Spleen (tissue), 11 donors: ENCODE results near the gene DNAJA2. TPM values are rescaled to one million over a fixed set of nuclear protein-coding genes. Genes with fewer than 3 reads are reported as not detected.
"Not testable (repeated sequence)": the region's sequence is repeated elsewhere in the genome, so short reads cannot be mapped to it uniquely, and the experiment has no call there.

Source experiments
- DNase-seq: peaks from one replicate; pipeline ENCODE4 v3.0.0-alpha.2; 2020
- H3K27ac ChIP-seq, 8 donors: fragments of 200-600 bp; sonication (generic) in 7 of 8; 1 replicate in 4 of 8; 2 replicates in 4 of 8; pipeline versions ENCODE4 v1.5.0 to v1.8.0; 2016 to 2021; ENCODE audit warnings: inconsistent platforms in 4 of 8, mild to moderate bottlenecking in 4 of 8, moderate library complexity in 1 of 8
- H3K27me3 ChIP-seq, 7 donors: fragments of 200-600 bp; sonication (generic) in 6 of 7; replicated peaks in 1 of 7; 1 replicate in 4 of 7; 2 replicates in 3 of 7; pipeline versions ENCODE4 v1.5.0 to v1.8.0; 2016 to 2021; ENCODE audit warnings: inconsistent platforms in 3 of 7, mild to moderate bottlenecking in 1 of 7
- H3K36me3 ChIP-seq, 6 donors: fragments of 200-600 bp; sonication (generic) in 5 of 6; 1 replicate in 4 of 6; 2 replicates in 2 of 6; pipeline versions ENCODE4 v1.5.0 to v1.8.0; 2016 to 2021; ENCODE audit warnings: inconsistent platforms in 2 of 6
- H3K4me1 ChIP-seq, 6 donors: fragments of 200-600 bp; sonication (generic) in 5 of 6; 1 replicate in 3 of 6; 2 replicates in 3 of 6; pipeline versions ENCODE4 v1.5.0 to v1.8.0; 2016 to 2021; ENCODE audit warnings: inconsistent platforms in 3 of 6
- H3K4me3 ChIP-seq, 8 donors: fragments of 200-600 bp; sonication (generic) in 7 of 8; 1 replicate in 4 of 8; 2 replicates in 4 of 8; pipeline versions ENCODE4 v1.5.0 to v1.8.0; 2016 to 2021; ENCODE audit warnings: inconsistent platforms in 4 of 8, mild to moderate bottlenecking in 4 of 8, moderate library complexity in 2 of 8
- H3K9me3 ChIP-seq, 8 donors: fragments of 200-600 bp; sonication (generic) in 7 of 8; 1 replicate in 4 of 8; 2 replicates in 4 of 8; pipeline versions ENCODE4 v1.5.0 to v1.8.0; 2016 to 2021; ENCODE audit warnings: inconsistent platforms in 4 of 8
- POLR2A ChIP-seq, 3 donors: fragments of 450-650 bp; IDR thresholded peaks; one replicate each; pipeline ENCODE4 v1.5.1; 2017; ENCODE audit warnings: antibody characterized with exemption in 3 of 3, mild to moderate bottlenecking in 1 of 3
- POLR2AphosphoS5 ChIP-seq, 3 donors: sonication (generic); formaldehyde crosslinking; IDR thresholded peaks; one replicate each; pipeline ENCODE4 v1.5.1; 2017; ENCODE audit warnings: antibody characterized with exemption in 3 of 3
- WGBS, 5 donors: extraction: QIAGEN DNeasy Blood & Tissue Kit in 3 of 5; methylation state at CpG; one replicate each; pipeline versions ENCODE4 v1.1.5 to v1.1.7; 2013 to 2018; 5-methylcytosine and 5-hydroxymethylcytosine counted together
- intact Hi-C: fragments of 100-400 bp; cut with DNase I; formaldehyde crosslinking; loops from one replicate; pipeline ENCODE4 v1.15.0; 2023; ENCODE audit warnings: low total_unique reads
- polyA plus RNA-seq, 3 donors: library from polyadenylated mRNA; stranded (reverse); fragments of 200-250 nt; gene quantifications; one replicate each; pipeline ENCODE4 v1.2.1, GENCODE V29; 2013
- total RNA-seq, 7 donors: library from RNA; depleted of rRNA in 3 of 7; stranded (reverse); fragments of >200 nt in 3 of 7; fragmentation: NEBNext Ultra II Directional in 4 of 7; extraction: Animal tissue kit (Norgen Biotek cat#: 25700) in 4 of 7; gene quantifications; one replicate each; pipeline versions ENCODE4 v1.1.0 to v1.2.1, GENCODE V29; 2016 to 2021
- TF ChIP-seq, protein P1 (sequence below), 11 experiments: fragments of 200-600 bp in 7 of 11; fragments of 450-650 bp in 4 of 11; sonication (generic) in 4 of 11; IDR thresholded peaks in 8 of 11; conservative IDR thresholded peaks in 3 of 11; 1 replicate in 7 of 11; 2 replicates in 4 of 11; pipeline versions ENCODE4 v1.4.0 to v1.8.0; 2016 to 2021; ENCODE audit warnings: antibody characterized with exemption in 11 of 11, inconsistent platforms in 4 of 11, mild to moderate bottlenecking in 1 of 11
- donor health status: healthy with polysubstance abuse.
- donor health status: DM: no; HTN: no; CAD: no; lungs with moderate emphysema.
- donor health status: DM: no; HTN: no; CAD: no.
- donor health status: Bipolar disorder and iron deficiency.
- donor health status: healthy.
- donor health status: DM: no; HTN: no; CAD: no.
- donor health status: DM: yes; HTN: yes; CAD: no.

DNAJA2 gene
- total and polyA plus RNA-seq, 10 donors = 25.0 to 61.5 (median 50.4) TPM

DNA sequence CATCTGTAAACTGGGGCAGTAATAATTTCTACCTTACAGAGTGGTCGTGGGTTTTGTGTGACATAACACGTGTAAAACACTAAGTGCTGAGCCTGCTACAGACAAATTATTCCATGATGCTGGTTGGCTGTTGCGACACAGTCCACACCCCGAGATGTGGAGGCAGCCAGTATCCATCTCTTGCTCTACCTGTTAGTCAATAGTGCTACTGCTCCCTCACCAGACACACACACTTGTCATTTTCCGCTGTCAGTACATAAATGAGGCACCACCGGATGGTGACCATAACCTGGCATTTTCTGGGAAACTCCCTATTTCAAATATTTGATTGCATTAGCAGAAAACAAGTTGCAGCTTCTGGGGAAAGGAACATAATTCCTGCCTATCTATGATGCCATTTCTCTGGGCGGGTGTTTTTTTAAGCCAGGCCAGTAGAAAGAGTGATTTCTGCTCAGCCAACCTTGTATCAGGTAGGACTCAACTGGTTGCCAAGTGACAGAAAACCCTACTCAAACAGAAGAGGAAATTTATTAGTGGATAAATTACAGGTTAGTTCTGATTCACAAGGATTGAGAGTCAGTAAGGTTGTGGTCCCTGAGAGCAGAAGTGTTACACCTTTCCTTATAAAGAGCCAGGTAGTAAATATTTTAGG lies 24.1 kb downstream of the DNAJA2 start:
- Histone ChIP-seq H3K4me3 (no peak overlapping the region), H3K27me3 (no peaks in the 10 kb centered on the region), H3K27ac (no peak overlapping the region), H3K36me3 (peaks cover 0 to 7% (median 1%) of the 10 kb centered on the region in 6 donors), H3K9me3 (no peaks in the 10 kb centered on the region), H3K4me1 (peaks cover 0 to 3% (median 0%) of the 10 kb centered on the region in 6 donors)
- intact Hi-C loops = no loop called here
- DNase-seq = no peak
- 65 to 84% (median 70%) methylated on average over 7 of the region's 7 CpGs for WGBS, 5 donors
- TF ChIP-seq POLR2A (IDR thresholded peaks at IDR 0.05) (no peak), POLR2AphosphoS5 (IDR thresholded peaks at IDR 0.05) (no peak)
- TF ChIP-seq, protein P1, sequence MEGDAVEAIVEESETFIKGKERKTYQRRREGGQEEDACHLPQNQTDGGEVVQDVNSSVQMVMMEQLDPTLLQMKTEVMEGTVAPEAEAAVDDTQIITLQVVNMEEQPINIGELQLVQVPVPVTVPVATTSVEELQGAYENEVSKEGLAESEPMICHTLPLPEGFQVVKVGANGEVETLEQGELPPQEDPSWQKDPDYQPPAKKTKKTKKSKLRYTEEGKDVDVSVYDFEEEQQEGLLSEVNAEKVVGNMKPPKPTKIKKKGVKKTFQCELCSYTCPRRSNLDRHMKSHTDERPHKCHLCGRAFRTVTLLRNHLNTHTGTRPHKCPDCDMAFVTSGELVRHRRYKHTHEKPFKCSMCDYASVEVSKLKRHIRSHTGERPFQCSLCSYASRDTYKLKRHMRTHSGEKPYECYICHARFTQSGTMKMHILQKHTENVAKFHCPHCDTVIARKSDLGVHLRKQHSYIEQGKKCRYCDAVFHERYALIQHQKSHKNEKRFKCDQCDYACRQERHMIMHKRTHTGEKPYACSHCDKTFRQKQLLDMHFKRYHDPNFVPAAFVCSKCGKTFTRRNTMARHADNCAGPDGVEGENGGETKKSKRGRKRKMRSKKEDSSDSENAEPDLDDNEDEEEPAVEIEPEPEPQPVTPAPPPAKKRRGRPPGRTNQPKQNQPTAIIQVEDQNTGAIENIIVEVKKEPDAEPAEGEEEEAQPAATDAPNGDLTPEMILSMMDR (IDR thresholded peaks at IDR 0.05 in 8 of 11, conservative IDR thresholded peaks at IDR 0.05 in 3 of 11) = no peak

GRCh38 chr16:46948548-46949166 lies 24.8 kb downstream of the DNAJA2 start:
- DNase-seq = no peak
- Histone ChIP-seq H3K27ac (no peak overlapping the region), H3K9me3 (no peaks in the 10 kb centered on the region), H3K27me3 (no peaks in the 10 kb centered on the region), H3K36me3 (peaks cover 0 to under 1% (median 0%) of the 10 kb centered on the region in 6 donors), H3K4me1 (peaks cover 0 to 3% (median 0%) of the 10 kb centered on the region in 6 donors), H3K4me3 (no peak overlapping the region)
- TF ChIP-seq, protein P1 (IDR thresholded peaks at IDR 0.05 in 8 of 11, conservative IDR thresholded peaks at IDR 0.05 in 3 of 11) = no peak
- TF ChIP-seq POLR2AphosphoS5 (IDR thresholded peaks at IDR 0.05) (no peak), POLR2A (IDR thresholded peaks at IDR 0.05) (no peak)
- intact Hi-C loops = no loop called here
- WGBS, 5 donors = 68 to 82% (median 72%) methylated on average over 4 of the region's 4 CpGs

DNA sequence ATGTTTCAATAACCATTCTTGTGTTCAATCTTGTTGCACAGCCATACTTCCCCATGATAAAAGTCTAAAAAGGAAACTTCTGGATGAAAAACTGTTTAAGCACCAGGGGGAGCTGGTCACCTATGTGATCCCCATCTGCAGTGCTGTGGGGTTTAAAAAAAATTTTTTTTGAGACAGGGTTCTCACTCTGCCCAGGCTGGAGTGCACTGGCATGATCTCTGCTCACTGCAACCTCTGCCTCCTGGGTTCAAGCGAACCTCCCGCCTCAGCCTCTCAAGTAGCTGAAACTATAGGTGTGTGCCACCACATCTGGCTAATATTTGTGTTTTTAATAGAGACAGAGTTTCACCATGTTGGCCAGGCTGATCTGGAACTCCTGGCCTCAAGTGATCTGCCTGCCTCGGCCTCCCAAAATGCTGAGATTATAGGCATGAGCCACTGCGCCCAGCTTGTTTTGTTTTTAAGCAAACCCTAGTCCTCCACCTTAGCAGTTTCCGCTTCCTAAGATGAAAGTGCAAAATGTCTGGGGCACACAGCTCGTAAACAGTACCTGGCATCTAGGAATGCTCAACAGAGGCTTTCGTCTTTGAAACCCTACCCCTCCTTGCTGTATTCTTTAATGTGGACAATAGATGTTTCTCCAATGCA lies 25.4 kb downstream of the DNAJA2 start:
- intact Hi-C loops = no loop called here
- no peak overlapping the region for H3K4me3 ChIP-seq
- TF ChIP-seq POLR2A (IDR thresholded peaks at IDR 0.05) = no peak
- TF ChIP-seq, protein P1 (IDR thresholded peaks at IDR 0.05 in 8 of 11, conservative IDR thresholded peaks at IDR 0.05 in 3 of 11) = peak in 8 of 11 experiments; percentile 28 to 62 (median 50)
- H3K27ac ChIP-seq = no peak overlapping the region
- H3K36me3 ChIP-seq = no peaks in the 10 kb centered on the region
- WGBS, 5 donors = 85 to 93% (median 90%) methylated on average over 7 of the region's 7 CpGs
- no peaks in the 10 kb centered on the region for H3K9me3 ChIP-seq
- H3K27me3 ChIP-seq = no peaks in the 10 kb centered on the region
- peaks cover 0 to 3% (median 0%) of the 10 kb centered on the region in 6 donors for H3K4me1 ChIP-seq
- peak; percentile 64 for DNase-seq

DNA sequence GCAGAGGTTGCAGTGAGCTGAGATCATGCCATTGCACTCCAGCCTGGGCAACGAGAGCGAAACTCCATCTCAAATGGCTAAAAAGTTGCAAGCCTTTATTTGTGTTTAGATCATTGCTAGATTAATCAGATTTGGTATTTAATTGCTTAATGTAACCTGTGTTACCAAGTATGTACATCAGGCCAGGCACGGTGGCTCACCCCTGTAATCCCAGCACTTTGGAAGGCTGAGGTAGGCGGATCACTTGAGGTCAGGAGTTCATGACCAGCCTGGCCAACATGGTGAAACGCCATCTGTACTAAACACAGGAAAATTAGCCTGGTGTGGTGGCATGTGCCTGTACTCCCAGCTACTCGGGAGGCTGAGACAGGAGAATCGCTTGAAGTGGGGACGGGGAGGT lies 28.8 kb downstream of the DNAJA2 start:
- H3K4me1 ChIP-seq, H3K36me3 ChIP-seq, intact Hi-C loops, DNase-seq, H3K27ac ChIP-seq, H3K9me3 ChIP-seq, H3K27me3 ChIP-seq, H3K4me3 ChIP-seq: not testable (repeated sequence)
- 90 to 95% (median 92%) methylated on average over 8 of the region's 8 CpGs for WGBS, 5 donors
